ENCODE results near the gene EFCAB8.

The EFCAB8 gene

DNA sequence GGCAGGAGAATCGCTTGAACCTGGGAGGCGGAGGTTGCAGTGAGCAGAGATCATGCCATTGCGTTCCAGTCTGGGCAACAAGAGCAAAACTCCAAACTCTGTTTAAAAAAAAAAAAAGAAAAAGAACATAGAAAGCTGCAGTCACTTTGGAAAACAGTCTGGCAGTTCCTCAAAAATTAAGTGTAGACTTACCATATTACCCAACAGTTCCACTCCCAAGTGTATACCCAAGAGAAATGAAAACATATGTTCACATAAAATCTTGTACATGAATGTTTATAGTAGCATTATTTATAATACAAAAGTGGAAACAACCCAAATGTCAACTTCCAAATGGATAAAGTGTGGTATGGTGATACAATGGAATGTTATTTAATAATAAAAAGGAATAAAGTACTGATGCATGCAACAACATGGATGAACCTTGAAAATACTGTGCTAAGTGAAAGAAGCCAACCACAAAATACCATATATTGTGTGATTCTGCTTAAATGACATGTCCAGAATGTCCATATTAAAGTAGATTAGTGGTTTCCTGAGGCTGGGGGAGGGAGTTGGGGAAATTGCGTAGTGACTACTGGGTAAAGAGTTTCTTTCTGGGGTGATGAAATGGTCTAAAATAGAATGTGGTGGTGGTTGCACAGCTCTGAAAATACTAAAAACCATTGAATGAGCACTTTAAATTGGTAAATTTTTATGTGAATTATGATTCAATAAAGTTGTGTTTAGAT, 82.6 kb downstream of the EFCAB8 start:
- TF ChIP-seq, protein P1, sequence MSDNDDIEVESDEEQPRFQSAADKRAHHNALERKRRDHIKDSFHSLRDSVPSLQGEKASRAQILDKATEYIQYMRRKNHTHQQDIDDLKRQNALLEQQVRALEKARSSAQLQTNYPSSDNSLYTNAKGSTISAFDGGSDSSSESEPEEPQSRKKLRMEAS (IDR thresholded peaks at IDR 0.05), result no peak
- TF ChIP-seq, protein P2, sequence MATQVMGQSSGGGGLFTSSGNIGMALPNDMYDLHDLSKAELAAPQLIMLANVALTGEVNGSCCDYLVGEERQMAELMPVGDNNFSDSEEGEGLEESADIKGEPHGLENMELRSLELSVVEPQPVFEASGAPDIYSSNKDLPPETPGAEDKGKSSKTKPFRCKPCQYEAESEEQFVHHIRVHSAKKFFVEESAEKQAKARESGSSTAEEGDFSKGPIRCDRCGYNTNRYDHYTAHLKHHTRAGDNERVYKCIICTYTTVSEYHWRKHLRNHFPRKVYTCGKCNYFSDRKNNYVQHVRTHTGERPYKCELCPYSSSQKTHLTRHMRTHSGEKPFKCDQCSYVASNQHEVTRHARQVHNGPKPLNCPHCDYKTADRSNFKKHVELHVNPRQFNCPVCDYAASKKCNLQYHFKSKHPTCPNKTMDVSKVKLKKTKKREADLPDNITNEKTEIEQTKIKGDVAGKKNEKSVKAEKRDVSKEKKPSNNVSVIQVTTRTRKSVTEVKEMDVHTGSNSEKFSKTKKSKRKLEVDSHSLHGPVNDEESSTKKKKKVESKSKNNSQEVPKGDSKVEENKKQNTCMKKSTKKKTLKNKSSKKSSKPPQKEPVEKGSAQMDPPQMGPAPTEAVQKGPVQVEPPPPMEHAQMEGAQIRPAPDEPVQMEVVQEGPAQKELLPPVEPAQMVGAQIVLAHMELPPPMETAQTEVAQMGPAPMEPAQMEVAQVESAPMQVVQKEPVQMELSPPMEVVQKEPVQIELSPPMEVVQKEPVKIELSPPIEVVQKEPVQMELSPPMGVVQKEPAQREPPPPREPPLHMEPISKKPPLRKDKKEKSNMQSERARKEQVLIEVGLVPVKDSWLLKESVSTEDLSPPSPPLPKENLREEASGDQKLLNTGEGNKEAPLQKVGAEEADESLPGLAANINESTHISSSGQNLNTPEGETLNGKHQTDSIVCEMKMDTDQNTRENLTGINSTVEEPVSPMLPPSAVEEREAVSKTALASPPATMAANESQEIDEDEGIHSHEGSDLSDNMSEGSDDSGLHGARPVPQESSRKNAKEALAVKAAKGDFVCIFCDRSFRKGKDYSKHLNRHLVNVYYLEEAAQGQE (IDR thresholded peaks at IDR 0.05; ENCODE audit: low read depth), result no peak
- TF ChIP-seq RAD21 (IDR thresholded peaks at IDR 0.05; ENCODE audit: low read depth), result no peak
- TF ChIP-seq CEBPB (IDR thresholded peaks at IDR 0.05), result no peak
- TF ChIP-seq, protein P3, sequence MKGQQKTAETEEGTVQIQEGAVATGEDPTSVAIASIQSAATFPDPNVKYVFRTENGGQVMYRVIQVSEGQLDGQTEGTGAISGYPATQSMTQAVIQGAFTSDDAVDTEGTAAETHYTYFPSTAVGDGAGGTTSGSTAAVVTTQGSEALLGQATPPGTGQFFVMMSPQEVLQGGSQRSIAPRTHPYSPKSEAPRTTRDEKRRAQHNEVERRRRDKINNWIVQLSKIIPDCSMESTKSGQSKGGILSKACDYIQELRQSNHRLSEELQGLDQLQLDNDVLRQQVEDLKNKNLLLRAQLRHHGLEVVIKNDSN (IDR thresholded peaks at IDR 0.05), result no peak

DNA sequence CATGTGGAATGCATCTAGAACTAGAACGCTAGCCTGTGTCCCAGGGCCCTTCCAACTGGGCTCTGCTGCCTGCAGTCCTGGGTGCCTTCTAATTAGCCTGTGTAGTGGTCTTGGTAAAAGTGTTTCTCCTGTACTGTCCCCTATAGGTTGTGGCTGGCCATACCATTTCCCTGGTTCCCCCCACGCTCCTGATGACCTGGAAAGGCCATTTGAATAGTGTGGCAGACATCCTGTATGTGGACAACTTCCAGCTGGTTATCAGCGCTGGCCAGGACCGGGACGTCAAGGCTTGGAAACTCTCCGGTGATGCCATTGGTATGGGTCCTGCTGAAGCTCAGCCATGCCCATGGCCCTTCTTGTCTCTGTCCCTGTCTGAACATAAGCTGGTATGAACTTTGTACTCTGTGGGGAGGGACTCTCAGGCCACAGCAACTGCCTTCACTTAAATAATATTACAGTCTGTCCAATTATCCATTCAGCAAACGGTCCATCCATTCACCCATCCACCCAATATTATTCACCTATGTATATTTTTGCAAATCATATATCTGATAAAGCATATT, 84.8 kb downstream of the EFCAB8 start:
- no peak for TF ChIP-seq CEBPB (IDR thresholded peaks at IDR 0.05)
- TF ChIP-seq NFIC (IDR thresholded peaks at IDR 0.05), result no peak
- no peak for TF ChIP-seq YY1 (IDR thresholded peaks at IDR 0.05; ENCODE audit: low read depth)
- no peak for TF ChIP-seq CREB1 (IDR thresholded peaks at IDR 0.05; ENCODE audit: low read depth)
- TF ChIP-seq TCF12 (IDR thresholded peaks at IDR 0.05; ENCODE audit: low read depth), result no peak
- TF ChIP-seq, protein P1 (IDR thresholded peaks at IDR 0.05), result no peak

DNA sequence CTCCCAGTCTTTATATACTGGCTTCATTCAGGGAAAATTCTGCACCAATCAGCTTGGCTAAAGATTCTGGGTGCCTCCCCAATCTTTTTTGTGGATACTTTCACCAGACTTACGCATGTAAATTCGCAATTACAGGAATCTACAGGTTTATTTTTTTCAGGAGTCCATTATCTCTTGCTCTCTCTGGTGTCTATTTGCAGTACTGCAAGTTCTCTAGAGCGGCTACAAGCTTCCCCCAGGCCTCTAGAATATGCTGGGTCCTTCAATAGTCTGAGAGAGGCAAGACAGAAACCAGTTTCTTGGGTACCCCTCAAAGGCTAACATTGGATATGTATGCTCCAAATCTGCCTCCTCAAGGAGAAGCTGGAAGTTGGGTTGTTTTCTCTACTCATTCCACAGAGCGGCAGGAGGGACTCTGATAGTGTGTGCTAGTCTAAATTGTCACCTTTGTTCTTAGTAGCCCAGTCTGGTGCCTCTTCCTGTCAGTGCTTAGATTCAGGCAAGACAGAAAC, 87.0 kb downstream of the EFCAB8 start:
- TF ChIP-seq RAD21 (IDR thresholded peaks at IDR 0.05; ENCODE audit: low read depth) (peak; percentile 45), CEBPB (IDR thresholded peaks at IDR 0.05) (no peak), YY1 (IDR thresholded peaks at IDR 0.05; ENCODE audit: low read depth) (no peak)

DNA sequence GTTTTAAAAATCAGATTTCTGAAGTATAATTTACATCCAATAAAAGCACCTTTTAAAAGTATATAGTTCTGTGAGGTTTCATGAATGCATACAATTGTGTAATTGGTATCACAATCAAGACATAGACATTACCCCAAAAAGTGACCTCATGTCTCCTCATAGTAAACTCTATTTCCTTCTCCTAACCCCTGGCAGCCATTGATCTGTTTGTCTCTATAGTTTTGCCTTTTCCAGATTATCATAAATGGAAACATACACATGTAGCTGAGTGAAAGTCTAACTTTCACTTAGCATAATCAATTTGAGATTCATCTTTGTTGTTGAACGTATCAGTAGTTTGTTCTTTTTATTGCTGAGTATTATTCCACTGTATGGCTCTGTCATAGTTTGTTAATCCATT, 87.9 kb downstream of the EFCAB8 start:
- TF ChIP-seq NFIC (IDR thresholded peaks at IDR 0.05), result no peak
- no peak for TF ChIP-seq CREB1 (IDR thresholded peaks at IDR 0.05; ENCODE audit: low read depth)
- TF ChIP-seq, protein P2 (IDR thresholded peaks at IDR 0.05; ENCODE audit: low read depth), result no peak
- no peak for TF ChIP-seq EGR1 (IDR thresholded peaks at IDR 0.05)
- no peak for TF ChIP-seq CEBPB (IDR thresholded peaks at IDR 0.05)
- TF ChIP-seq, protein P1 (IDR thresholded peaks at IDR 0.05), result no peak
- no peak for TF ChIP-seq EP300 (IDR thresholded peaks at IDR 0.05; ENCODE audit: borderline replicate concordance)
- no peak for TF ChIP-seq TCF12 (IDR thresholded peaks at IDR 0.05; ENCODE audit: low read depth)
- no peak for TF ChIP-seq YY1 (IDR thresholded peaks at IDR 0.05; ENCODE audit: low read depth)
- no peak for TF ChIP-seq TEAD4 (IDR thresholded peaks at IDR 0.05)

DNA sequence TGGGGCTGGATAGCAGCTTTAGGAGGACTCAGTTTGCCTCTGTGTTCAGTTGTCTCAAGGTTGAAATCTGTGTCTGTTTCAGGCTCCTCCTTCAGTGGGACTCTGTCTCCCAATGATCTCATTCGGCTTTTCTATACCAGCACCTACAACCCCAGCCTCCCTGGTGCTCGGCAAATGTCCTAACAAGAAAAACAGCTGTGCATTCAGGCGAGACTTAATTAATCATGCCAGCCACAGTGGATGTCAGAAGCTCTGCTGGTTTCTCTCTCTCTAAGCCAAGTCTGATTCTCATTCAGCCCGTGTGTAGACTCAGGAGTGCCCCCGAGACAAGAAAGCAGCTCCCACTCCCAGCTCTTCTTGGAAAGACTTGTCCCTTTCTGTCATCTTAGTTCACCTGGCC, 98.7 kb downstream of the EFCAB8 start:
- TF ChIP-seq EP300 (IDR thresholded peaks at IDR 0.05; ENCODE audit: borderline replicate concordance) (no peak), FOXM1 (IDR thresholded peaks at IDR 0.05; ENCODE audit: borderline replicate concordance, low read depth) (no peak), YY1 (IDR thresholded peaks at IDR 0.05; ENCODE audit: low read depth) (no peak), ZBTB7A (IDR thresholded peaks at IDR 0.05; ENCODE audit: low read depth) (no peak), CEBPB (IDR thresholded peaks at IDR 0.05) (no peak), TCF12 (IDR thresholded peaks at IDR 0.05; ENCODE audit: low read depth) (no peak), EGR1 (IDR thresholded peaks at IDR 0.05) (no peak)
- TF ChIP-seq, protein P3 (IDR thresholded peaks at IDR 0.05), result no peak
- TF ChIP-seq, protein P2 (IDR thresholded peaks at IDR 0.05; ENCODE audit: low read depth), result no peak

Data from Ishikawa (cell line).